Measurements from ENCODE around the gene PRR20C.
"Not testable (repeated sequence)": the region's sequence is repeated elsewhere in the genome, so short reads cannot be mapped to it uniquely, and the experiment has no call there.

- TF ChIP-seq JUN (CRISPR knock-in tag; IDR thresholded peaks at IDR 0.05); CREB1 (CRISPR knock-in tag; IDR thresholded peaks at IDR 0.05); CTCF (IDR thresholded peaks at IDR 0.05); NR2C2 (CRISPR knock-in tag; IDR thresholded peaks at IDR 0.05); ETV6 (CRISPR knock-in tag; IDR thresholded peaks at IDR 0.05); USF2 (CRISPR knock-in tag; IDR thresholded peaks at IDR 0.05); MAX (CRISPR knock-in tag; IDR thresholded peaks at IDR 0.05); SP1 (CRISPR knock-in tag; conservative IDR thresholded peaks at IDR 0.05); STAT6 (CRISPR knock-in tag; conservative IDR thresholded peaks at IDR 0.05; ENCODE audit: low read depth): not testable (repeated sequence)
Measured at GRCh38 chr13:57160332-57160731, 6.5 kb downstream of the PRR20C start, which contains the start of gene PRR20D.
